GM18868 (cell line): Measurements from ENCODE around the gene ELP5.

ENCODE experiments used
- ATAC-seq: cut with Tn5 transposase; IDR thresholded peaks from one replicate; pipeline ENCODE4 v1.9.1; 2021; ENCODE audit warnings: mild to moderate bottlenecking, moderate library complexity; ENCODE audit not compliant: unreplicated experiment

The ELP5 gene

GRCh38 chr17:7251661-7252175 lies 297 bp upstream of the ELP5 start, which contains the start of gene CTDNEP1:
TSS of gene CTDNEP1 (minus strand) at chr17:7251734. CDS start at chr17:7251296, 438 bp downstream.
- peak; percentile 87 for ATAC-seq

- no peak for ATAC-seq
Observed at GRCh38 chr17:7253082-7253481, 1.1 kb downstream of the ELP5 start.

- no peak for ATAC-seq
Observed at GRCh38 chr17:7254511-7254910, 2.5 kb downstream of the ELP5 start.

- no peak for ATAC-seq
Observed at GRCh38 chr17:7256766-7257456, 4.9 kb downstream of the ELP5 start.

- no peak for ATAC-seq
Observed at GRCh38 chr17:7258731-7259554, 6.9 kb downstream of the ELP5 start.

- ATAC-seq, result no peak
Observed at GRCh38 chr17:7259555-7259889, 7.5 kb downstream of the ELP5 start.

- no peak for ATAC-seq
Observed at GRCh38 chr17:7260151-7260550, 8.1 kb downstream of the ELP5 start.

GRCh38 chr17:7260651-7261378 lies 8.8 kb downstream of the ELP5 start:
- ATAC-seq, result no peak

GRCh38 chr17:7261379-7262191 lies 9.6 kb downstream of the ELP5 start:
- ATAC-seq, result no peak

- ATAC-seq, result no peak
Observed at GRCh38 chr17:7262192-7262934, 10.3 kb downstream of the ELP5 start, which contains the start of gene CLDN7. TSS of gene CLDN7 (minus strand) at chr17:7262478. CDS start at chr17:7262043, 435 bp downstream.

GRCh38 chr17:7262935-7263800 lies 11.2 kb downstream of the ELP5 start:
- ATAC-seq, result no peak

- ATAC-seq, result no peak
Observed at GRCh38 chr17:7263801-7264078, 11.7 kb downstream of the ELP5 start.

GRCh38 chr17:7266784-7267183 lies 14.8 kb downstream of the ELP5 start:
- ATAC-seq, result no peak

- ATAC-seq, result no peak
Observed at GRCh38 chr17:7279448-7279847, 27.4 kb downstream of the ELP5 start.

- peak; percentile 68 for ATAC-seq
Observed at GRCh38 chr17:7280519-7281073, 28.6 kb downstream of the ELP5 start.

GRCh38 chr17:7281074-7281952 lies 29.3 kb downstream of the ELP5 start, which contains the start of gene SLC2A4:
TSS of gene SLC2A4 (plus strand) at chr17:7281718. CDS start at chr17:7281935, 217 bp downstream.
- ATAC-seq, result peak; percentile 56

- ATAC-seq, result no peak
Observed at GRCh38 chr17:7281953-7282751, 30.1 kb downstream of the ELP5 start.
